Neural cell (in vitro differentiated cells): ENCODE data around the gene PDE11A. TPM values are rescaled to one million over a fixed set of nuclear protein-coding genes. Genes with fewer than 3 reads are reported as not detected.

Source experiments
- H2AFZ ChIP-seq: fragments of 200-600, 300-800 bp; sonication (generic), shearing (Covaris generic); 2 replicates; pipeline ENCODE4 v1.6.0; 2014; ENCODE audit warnings: low read depth, mild to moderate bottlenecking, antibody characterized with exemption, low read length, moderate library complexity
- H3F3A ChIP-seq: fragments of 200-600 bp; shearing (Covaris generic); 2 replicates; pipeline ENCODE4 v1.6.1; 2016; ENCODE audit warnings: mild to moderate bottlenecking, moderate library complexity, mixed read lengths, antibody characterized with exemption, low read length; ENCODE audit not compliant: insufficient read depth, poor library complexity, severe bottlenecking
- H3K27ac ChIP-seq: fragments of 200-600, 300-800 bp; sonication (generic), shearing (Covaris generic); 2 replicates; pipeline ENCODE4 v1.5.1; 2014; ENCODE audit warnings: mild to moderate bottlenecking, low read length, moderate library complexity
- H3K27me3 ChIP-seq: fragments of 300-800, 200-600 bp; sonication (generic), shearing (Covaris generic); 2 replicates; pipeline ENCODE4 v1.6.0; 2014; ENCODE audit warnings: mild to moderate bottlenecking, low read depth, low read length, moderate library complexity; ENCODE audit not compliant: insufficient read depth
- H3K36me3 ChIP-seq: fragments of 300-800, 200-600 bp; sonication (generic), shearing (Covaris generic); 2 replicates; pipeline ENCODE4 v1.5.1; 2014; ENCODE audit warnings: mild to moderate bottlenecking, antibody characterized with exemption, low read length, moderate library complexity; ENCODE audit not compliant: insufficient read depth
- H3K4me2 ChIP-seq: fragments of 300-800, 200-600 bp; sonication (generic), shearing (Covaris generic); 2 replicates; pipeline ENCODE4 v1.6.0; 2014; ENCODE audit warnings: mild to moderate bottlenecking, low read length
- H3K4me3 ChIP-seq: fragments of 300-800, 200-600 bp; sonication (generic), shearing (Covaris generic); 2 replicates; pipeline ENCODE4 v1.5.1; 2014; ENCODE audit warnings: mild to moderate bottlenecking, low read length, moderate library complexity
- H3K79me2 ChIP-seq: fragments of 200-600 bp; shearing (Covaris generic); replicated peaks from 2 replicates; pipeline ENCODE4 v1.6.0; 2014; ENCODE audit warnings: mild to moderate bottlenecking, low read length, moderate library complexity; ENCODE audit not compliant: insufficient read depth
- H3K9ac ChIP-seq: fragments of 300-800, 200-600 bp; sonication (generic), shearing (Covaris generic); 2 replicates; pipeline ENCODE4 v1.6.1; 2016; ENCODE audit warnings: mild to moderate bottlenecking, low read length, mixed read lengths
- H3K9me2 ChIP-seq: fragments of 200-600 bp; shearing (Covaris generic); 2 replicates; pipeline ENCODE4 v1.6.1; 2016; ENCODE audit warnings: mild to moderate bottlenecking, low read length, mixed read lengths; ENCODE audit not compliant: insufficient read depth
- H3K9me3 ChIP-seq: fragments of 200-600, 300-800 bp; sonication (generic), shearing (Covaris generic); 2 replicates; pipeline ENCODE4 v1.6.1; 2016; ENCODE audit warnings: mild to moderate bottlenecking, mixed run types, low read length, moderate library complexity, mixed read lengths
- H4K20me1 ChIP-seq: fragments of 200-600 bp; shearing (Covaris generic); 2 replicates; pipeline ENCODE4 v1.6.1; 2016; ENCODE audit warnings: mild to moderate bottlenecking, mixed run types; ENCODE audit not compliant: insufficient read depth
- EP300 ChIP-seq: fragments of 450-650 bp; conservative IDR thresholded peaks from 2 replicates; pipeline ENCODE4 v1.6.1; 2014; ENCODE audit warnings: antibody characterized with exemption, mild to moderate bottlenecking, moderate library complexity; ENCODE audit not compliant: poor library complexity, severe bottlenecking
- EZH2 ChIP-seq: fragments of 200-600, 300-800 bp; shearing (Covaris generic), sonication (generic); IDR thresholded peaks from 2 replicates; pipeline ENCODE4 v1.6.1; 2014; ENCODE audit warnings: antibody characterized with exemption, low read length, borderline replicate concordance, mild to moderate bottlenecking; ENCODE audit not compliant: insufficient read depth, poor library complexity, severe bottlenecking
- MXI1 ChIP-seq: fragments of 450-650 bp; conservative IDR thresholded peaks from 2 replicates; pipeline ENCODE4 v1.6.1; 2014; ENCODE audit warnings: antibody characterized with exemption, mild to moderate bottlenecking; ENCODE audit not compliant: poor library complexity, severe bottlenecking
- POLR2AphosphoS5 ChIP-seq: IDR thresholded peaks from 2 replicates; pipeline ENCODE4 v1.6.1; 2012
- RAD21 ChIP-seq: fragments of 450-650 bp; conservative IDR thresholded peaks from 2 replicates; pipeline ENCODE4 v1.6.1; 2014; ENCODE audit warnings: antibody characterized with exemption, mild to moderate bottlenecking, moderate library complexity
- SMC3 ChIP-seq: fragments of 450-650 bp; conservative IDR thresholded peaks from 2 replicates; pipeline ENCODE4 v1.6.1; 2014; ENCODE audit warnings: antibody characterized with exemption, mild to moderate bottlenecking, moderate library complexity; ENCODE audit not compliant: poor library complexity
- TAF1 ChIP-seq: IDR thresholded peaks from 2 replicates; pipeline ENCODE4 v1.6.1; 2012; ENCODE audit warnings: low read depth
- polyA plus RNA-seq: library from polyadenylated mRNA; depleted of rRNA; stranded (reverse); fragments of >200 nt; gene quantifications from 2 replicates; pipeline ENCODE4 v1.2.3, GENCODE V29; 2014
- TF ChIP-seq, protein P1 (sequence below): fragments of 450-650 bp; IDR thresholded peaks from 2 replicates; pipeline ENCODE4 v1.5.1; 2014; ENCODE audit warnings: antibody characterized with exemption, mild to moderate bottlenecking, moderate library complexity; ENCODE audit not compliant: poor library complexity, severe bottlenecking
- TF ChIP-seq, protein P2 (sequence below): IDR thresholded peaks from 2 replicates; pipeline ENCODE4 v1.6.1; 2012; ENCODE audit warnings: borderline replicate concordance

The PDE11A gene
- polyA plus RNA-seq, 1 donor from 2014 or later: 0.89 TPM

DNA sequence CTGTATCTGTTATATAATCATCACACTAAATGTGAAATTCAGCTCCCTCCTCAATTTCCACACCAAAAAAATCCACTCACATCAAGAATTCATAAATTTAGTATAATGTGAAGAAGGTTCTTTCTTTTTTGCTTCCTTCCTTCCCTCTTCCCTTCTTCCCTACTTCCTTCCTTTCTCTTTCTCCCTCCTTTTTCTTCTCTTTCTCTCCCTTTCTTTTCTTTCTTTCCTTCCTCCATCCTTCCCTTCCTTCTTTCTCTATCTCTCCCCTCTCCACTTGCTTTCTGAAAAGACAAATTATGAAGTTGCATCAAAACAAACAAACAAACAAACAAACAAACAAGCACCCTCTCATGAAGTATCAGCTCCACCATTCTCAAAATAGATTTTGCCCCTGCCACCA, 290.0 kb downstream of the PDE11A start:
- Histone ChIP-seq H3K4me3 (no peak overlapping the region), H3K27ac (no peak overlapping the region), H3K4me2 (no peak overlapping the region), H3K79me2 (no peaks in the 10 kb centered on the region), H3F3A (no peaks in the 10 kb centered on the region), H3K9me3 (no peaks in the 10 kb centered on the region), H3K9ac (no peak overlapping the region), H3K9me2 (no peaks in the 10 kb centered on the region), H3K27me3 (no peaks in the 10 kb centered on the region), H3K36me3 (no peaks in the 10 kb centered on the region), H2AFZ (no peak overlapping the region), H4K20me1 (no peaks in the 10 kb centered on the region)
- no peak for TF ChIP-seq RAD21
- no peak for TF ChIP-seq MXI1
- TF ChIP-seq SMC3: no peak
- TF ChIP-seq TAF1: no peak
- TF ChIP-seq EZH2: no peak
- TF ChIP-seq POLR2AphosphoS5: no peak

DNA sequence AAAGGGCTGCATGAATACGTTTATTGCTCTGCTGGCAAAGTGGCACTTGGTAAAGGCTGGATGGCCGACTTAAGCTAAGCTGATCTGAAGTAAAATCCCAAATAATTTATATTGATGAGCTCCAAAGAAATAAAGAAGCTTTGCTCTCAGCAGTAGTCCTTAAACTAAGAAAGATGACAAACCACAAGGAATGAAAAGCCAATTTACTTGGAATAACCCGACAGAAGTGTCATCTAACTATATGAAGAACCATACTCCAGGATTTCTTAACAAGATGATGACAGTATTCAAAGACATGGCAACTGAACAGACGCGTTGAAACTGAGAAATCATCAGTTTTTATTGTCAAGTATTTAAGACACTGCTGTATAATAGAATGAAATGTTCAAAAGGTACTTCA, 294.1 kb downstream of the PDE11A start:
- TF ChIP-seq MXI1 (no peak), SMC3 (no peak), RAD21 (no peak), POLR2AphosphoS5 (peak; percentile 39), EP300 (peak; percentile 56), TAF1 (no peak), EZH2 (no peak)
- TF ChIP-seq, protein P1, sequence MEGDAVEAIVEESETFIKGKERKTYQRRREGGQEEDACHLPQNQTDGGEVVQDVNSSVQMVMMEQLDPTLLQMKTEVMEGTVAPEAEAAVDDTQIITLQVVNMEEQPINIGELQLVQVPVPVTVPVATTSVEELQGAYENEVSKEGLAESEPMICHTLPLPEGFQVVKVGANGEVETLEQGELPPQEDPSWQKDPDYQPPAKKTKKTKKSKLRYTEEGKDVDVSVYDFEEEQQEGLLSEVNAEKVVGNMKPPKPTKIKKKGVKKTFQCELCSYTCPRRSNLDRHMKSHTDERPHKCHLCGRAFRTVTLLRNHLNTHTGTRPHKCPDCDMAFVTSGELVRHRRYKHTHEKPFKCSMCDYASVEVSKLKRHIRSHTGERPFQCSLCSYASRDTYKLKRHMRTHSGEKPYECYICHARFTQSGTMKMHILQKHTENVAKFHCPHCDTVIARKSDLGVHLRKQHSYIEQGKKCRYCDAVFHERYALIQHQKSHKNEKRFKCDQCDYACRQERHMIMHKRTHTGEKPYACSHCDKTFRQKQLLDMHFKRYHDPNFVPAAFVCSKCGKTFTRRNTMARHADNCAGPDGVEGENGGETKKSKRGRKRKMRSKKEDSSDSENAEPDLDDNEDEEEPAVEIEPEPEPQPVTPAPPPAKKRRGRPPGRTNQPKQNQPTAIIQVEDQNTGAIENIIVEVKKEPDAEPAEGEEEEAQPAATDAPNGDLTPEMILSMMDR: no peak
- TF ChIP-seq, protein P2, sequence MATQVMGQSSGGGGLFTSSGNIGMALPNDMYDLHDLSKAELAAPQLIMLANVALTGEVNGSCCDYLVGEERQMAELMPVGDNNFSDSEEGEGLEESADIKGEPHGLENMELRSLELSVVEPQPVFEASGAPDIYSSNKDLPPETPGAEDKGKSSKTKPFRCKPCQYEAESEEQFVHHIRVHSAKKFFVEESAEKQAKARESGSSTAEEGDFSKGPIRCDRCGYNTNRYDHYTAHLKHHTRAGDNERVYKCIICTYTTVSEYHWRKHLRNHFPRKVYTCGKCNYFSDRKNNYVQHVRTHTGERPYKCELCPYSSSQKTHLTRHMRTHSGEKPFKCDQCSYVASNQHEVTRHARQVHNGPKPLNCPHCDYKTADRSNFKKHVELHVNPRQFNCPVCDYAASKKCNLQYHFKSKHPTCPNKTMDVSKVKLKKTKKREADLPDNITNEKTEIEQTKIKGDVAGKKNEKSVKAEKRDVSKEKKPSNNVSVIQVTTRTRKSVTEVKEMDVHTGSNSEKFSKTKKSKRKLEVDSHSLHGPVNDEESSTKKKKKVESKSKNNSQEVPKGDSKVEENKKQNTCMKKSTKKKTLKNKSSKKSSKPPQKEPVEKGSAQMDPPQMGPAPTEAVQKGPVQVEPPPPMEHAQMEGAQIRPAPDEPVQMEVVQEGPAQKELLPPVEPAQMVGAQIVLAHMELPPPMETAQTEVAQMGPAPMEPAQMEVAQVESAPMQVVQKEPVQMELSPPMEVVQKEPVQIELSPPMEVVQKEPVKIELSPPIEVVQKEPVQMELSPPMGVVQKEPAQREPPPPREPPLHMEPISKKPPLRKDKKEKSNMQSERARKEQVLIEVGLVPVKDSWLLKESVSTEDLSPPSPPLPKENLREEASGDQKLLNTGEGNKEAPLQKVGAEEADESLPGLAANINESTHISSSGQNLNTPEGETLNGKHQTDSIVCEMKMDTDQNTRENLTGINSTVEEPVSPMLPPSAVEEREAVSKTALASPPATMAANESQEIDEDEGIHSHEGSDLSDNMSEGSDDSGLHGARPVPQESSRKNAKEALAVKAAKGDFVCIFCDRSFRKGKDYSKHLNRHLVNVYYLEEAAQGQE: peak; percentile 61
- Histone ChIP-seq H2AFZ (no peak overlapping the region), H3K4me3 (no peak overlapping the region), H4K20me1 (no peaks in the 10 kb centered on the region), H3K9ac (no peak overlapping the region), H3K4me2 (no peak overlapping the region), H3K36me3 (no peaks in the 10 kb centered on the region), H3K79me2 (no peaks in the 10 kb centered on the region), H3K27ac (peak overlapping the region; percentile 19), H3F3A (no peaks in the 10 kb centered on the region), H3K9me2 (no peaks in the 10 kb centered on the region), H3K27me3 (no peaks in the 10 kb centered on the region), H3K9me3 (no peaks in the 10 kb centered on the region)
